HT1080 (cell line): ENCODE measurements around the gene EVA1A. TPM values are rescaled to one million over a fixed set of nuclear protein-coding genes. Genes with fewer than 3 reads are reported as not detected.
"Not testable (repeated sequence)": the region's sequence is repeated elsewhere in the genome, so short reads cannot be mapped to it uniquely, and the experiment has no call there.

Experiments
- DNase-seq: peaks from one replicate; pipeline ENCODE4 v3.0.0-alpha.2; 2015; ENCODE audit warnings: low read depth
- total RNA-seq: library from RNA; depleted of rRNA; stranded (reverse); fragments of >200 nt; shearing (Covaris generic); gene quantifications from 2 replicates; pipeline ENCODE4 v1.2.3, GENCODE V29; 2014

Gene EVA1A
- total RNA-seq, 1 experiment from 2014 or later: 142 TPM

GRCh38 chr2:75488157-75488556, 72.6 kb downstream of the EVA1A start:
- no peak for DNase-seq

- DNase-seq: not testable (repeated sequence)
These were observed 74.0 kb downstream of the EVA1A start for GRCh38 chr2:75486735-75487134.

GRCh38 chr2:75484840-75485239, 75.9 kb downstream of the EVA1A start:
- DNase-seq: no peak

- DNase-seq: no peak
These were observed 76.9 kb downstream of the EVA1A start for GRCh38 chr2:75483878-75484277.

DNA sequence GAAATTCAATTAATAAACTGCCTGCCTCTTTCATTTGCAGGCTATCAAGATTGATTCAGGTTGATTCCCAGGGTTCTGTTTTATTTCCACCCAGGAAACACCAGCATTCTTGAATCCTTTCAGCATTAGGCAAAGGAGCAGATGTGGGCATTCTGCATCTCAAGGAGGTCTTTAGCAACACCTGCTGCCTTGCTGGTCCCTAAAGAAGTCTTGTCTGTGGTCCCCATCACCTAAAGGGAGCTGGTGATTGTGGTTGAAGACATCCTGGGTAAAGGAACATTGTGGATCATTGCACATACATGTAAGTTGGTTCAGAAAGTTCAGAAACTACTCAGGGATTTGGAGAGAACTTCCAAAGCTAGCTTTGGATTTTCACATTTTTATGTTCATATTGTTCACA, 78.3 kb downstream of the EVA1A start:
- no peak for DNase-seq

GRCh38 chr2:75480971-75481836, 79.5 kb downstream of the EVA1A start:
- DNase-seq: peak; percentile 20

DNA sequence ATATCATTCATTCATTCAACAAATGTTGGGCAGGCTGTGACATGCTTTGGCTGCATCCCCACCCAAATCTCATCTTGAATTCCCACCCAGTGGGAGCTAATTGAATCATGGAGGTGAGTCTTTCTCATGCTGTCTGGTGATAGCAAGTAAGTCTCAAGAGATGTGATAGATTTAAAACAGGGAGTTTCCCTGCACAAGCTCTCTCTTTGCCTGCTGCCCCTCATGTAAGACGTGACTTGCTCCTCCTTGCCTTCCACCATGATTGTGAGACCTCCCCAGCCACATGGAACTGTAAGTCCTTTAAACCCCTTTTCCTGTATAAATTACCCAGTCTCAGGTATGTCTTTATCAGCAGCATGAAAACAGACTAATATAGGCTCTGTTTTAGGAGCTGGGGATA, 83.0 kb downstream of the EVA1A start:
- not testable (repeated sequence) for DNase-seq

DNA sequence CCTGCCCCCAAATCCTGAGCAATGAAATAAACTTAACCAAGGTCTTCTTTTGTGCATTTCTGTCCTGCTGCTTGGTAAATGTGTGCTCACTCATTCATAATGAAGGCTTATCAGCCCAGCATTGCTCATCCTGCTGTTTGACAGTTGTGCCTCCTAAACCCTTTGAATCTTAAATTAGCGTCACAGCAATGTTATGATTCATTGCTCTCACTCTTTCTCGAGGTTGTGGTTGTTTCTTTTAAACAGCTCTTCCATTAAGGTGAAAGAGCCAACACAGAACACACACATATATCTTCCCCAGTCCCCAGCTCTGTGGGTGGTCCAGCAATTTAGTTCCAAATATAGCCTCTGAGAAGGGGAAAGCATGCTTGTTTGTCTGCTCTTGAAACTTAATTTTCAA, 84.0 kb downstream of the EVA1A start:
- DNase-seq: peak; percentile 73

DNA sequence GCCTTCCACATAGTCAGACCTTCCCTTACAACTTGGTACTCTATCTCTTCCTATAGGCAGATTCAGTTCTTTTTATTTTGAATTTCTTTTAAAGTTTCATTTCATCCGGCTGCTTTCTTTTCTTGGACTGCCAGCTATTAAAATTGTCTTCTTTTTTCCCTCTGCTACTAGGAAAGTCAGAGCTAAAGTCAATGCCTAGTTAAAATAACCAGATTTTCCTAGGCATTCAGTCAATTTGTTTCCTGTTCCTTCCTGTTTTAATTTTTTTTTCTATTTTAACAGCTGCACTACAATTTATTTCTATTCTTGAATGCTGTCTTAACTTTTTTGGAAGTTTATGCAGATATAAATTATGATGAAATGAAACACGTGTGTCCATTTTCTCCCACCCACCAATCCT, 84.8 kb downstream of the EVA1A start:
- DNase-seq: no peak

DNA sequence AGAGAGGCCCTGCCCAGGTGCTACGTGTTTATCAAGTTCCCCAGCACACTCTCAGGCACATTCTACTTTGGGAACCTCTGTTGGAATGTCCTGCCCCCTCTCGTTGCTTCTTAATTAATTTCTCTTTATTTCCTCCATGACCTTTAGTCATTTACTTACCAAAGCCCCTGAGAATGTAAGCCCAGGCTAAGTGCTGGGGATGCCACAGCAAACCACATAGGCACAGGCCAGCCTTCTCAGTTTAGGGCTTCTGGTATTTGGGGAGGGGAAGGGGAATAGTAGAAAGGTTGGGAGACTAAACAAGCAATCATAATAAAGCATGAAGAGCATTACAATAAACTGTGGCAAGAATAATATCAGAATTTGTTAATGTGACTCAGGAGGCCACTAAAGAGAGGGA, 85.7 kb downstream of the EVA1A start:
- no peak for DNase-seq

- DNase-seq: no peak
These were observed 86.6 kb downstream of the EVA1A start for GRCh38 chr2:75474115-75474514.

DNA sequence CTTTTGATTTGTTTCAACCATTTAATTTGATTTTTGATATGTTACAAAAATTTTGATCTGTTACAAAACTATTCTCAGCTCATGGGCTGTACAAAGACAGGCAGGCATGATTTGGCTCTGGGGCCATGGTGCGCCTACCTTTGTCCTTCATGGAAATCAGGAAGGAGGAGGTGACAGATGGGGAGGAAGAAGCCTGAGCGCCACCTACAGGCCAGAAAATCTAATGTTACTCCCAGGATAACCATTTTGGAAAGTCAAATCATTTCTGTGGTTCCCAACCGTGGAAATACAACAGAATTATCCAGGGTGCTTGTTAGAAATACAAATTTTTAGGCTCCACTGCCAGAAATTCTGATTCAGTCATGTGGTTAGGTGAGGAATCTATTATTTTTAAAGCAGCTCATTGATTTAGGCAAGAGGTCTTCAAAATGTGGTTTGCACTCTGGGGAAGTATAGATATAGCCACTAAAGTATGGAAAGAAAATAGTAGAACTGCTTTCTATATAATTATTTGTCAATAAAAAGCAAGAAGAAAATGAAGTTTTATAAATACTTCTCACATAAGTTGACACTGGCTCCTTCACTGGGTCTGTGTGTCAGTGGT, 93.9 kb downstream of the EVA1A start:
- peak; percentile 56 for DNase-seq

GRCh38 chr2:75465317-75465984, 95.3 kb downstream of the EVA1A start:
- peak; percentile 36 for DNase-seq

- peak; percentile 47 for DNase-seq
These were observed 96.3 kb downstream of the EVA1A start for GRCh38 chr2:75464348-75464946.

DNA sequence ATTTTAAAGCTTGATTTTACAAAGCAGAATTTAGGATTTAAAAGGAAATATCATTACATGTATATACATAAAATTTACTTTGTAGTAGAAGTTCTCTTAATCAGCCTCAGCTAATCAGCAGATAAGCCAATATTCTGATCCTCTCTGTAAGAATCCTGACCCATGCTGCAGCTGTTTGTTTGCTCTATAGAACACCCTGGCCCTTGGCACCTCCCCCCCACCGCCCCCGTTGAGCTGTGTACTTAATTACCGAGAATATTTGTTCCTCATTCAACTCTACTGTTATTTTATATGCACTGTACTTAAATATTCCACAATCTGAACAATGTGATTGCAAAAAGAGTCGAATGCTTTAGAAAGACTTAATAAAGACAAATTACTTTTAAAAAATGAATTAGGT, 98.0 kb downstream of the EVA1A start:
- no peak for DNase-seq

DNA sequence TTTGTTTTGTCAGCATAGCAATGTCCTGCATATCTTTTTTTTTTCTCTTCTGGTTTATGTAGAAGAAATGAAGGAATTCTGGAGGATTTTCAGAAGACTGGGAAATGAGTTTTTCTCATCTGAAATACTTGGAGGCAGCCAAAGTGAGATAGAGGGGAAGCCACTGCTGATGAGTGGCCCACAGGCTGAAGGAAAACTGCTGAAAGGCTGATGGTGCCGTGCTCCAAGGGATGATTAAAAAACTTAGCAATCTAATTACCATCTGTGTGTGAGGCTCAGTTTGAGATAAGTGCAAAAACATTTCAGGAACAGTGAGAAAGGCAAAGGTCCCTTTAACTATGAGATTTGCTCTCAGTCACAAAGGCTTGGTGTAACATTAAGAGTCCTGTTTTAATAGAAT, 98.5 kb downstream of the EVA1A start:
- no peak for DNase-seq

DNA sequence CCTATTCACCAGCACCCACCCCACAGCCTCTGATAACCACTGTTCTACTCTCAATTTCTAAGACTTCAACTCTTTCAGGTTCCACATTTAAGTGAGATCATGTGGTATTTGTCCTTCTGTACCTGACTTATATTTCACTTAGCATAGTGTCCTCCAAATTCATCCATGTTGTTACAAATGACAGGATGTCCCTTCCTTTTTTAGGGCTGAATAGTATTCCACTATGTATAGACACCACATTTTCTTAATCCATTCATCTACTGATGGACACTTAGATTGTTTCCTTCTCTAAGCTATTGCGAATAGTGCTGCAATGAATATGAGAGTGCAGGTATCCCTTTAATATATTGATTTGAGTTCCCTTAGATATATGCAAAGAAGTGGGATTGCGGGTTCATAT, 100.1 kb downstream of the EVA1A start:
- DNase-seq: no peak

DNA sequence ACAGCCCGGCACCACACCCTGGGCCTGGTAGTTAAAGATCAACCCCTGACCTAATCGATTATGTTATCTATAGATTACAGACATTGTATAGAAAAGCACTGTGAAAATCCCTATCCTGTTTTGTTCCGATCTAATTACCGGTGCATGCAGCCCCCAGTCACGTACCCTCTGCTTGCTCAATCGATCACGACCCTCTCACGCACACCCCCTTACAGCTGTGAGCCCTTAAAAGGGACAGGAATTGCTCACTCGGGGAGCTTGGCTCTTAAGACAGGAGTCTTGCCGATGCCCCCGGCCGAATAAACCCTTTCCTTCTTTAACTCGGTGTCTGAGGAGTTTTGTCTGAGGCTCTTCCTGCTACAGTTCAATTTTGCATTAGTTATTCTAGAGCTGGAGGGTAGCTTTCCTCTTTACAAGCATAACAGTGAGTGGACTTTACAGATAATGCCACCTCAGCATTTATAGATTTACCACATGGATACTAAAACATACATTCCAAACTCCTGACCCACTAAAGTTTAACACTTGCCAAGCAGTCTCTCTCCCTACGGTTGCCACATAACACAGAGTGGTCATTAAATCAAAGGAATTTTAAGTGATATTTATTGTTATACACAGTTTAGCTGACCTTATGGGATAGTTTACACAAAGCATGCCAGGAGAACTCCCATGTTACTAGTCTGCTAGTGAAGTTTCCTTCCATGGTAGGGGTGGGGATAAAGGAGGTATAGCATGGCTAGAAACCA, 101.0 kb downstream of the EVA1A start:
- DNase-seq: peak; percentile 21

DNA sequence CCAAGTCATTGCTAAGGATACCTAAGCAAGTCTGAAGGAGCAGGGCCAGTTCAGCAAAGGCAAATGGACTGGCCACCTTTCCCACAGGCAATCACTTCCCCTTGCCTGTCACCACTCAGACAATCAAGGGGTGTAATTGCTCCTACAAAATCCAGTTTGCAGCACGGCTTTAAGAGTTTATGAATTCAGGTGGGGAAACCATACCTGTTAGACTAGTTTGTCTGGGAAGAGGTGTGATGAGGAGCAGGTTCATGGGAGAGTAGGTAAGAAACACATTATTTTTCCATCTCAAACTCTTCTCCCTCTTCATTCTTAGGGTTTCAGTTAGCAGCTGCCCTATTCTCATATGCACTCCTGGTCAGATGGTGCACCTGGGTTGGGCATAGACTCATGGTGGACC, 102.5 kb downstream of the EVA1A start:
- no peak for DNase-seq

- DNase-seq: no peak
These were observed 103.9 kb downstream of the EVA1A start for GRCh38 chr2:75456825-75457224.

DNA sequence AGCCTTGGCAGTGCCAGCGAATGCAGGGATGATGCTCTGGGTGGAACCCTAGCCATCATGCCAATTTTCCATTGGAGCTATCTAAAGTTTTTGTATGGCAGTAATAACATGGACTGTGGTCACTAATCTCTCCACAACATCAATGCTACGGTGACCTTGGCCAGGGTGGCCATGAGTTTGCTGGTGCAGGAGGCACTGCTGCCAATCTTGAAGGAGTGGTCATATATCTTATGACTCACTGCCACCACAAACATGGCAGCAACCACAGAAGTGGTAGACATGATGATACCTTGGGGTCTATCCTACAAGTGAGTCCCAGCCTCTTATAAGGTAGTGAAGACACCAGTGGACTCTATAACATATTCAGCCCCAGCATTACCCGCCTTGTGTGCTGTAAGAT, 104.6 kb downstream of the EVA1A start:
- peak; percentile 21 for DNase-seq
